ENCODE results near the gene PPP3R1.

PPP3R1 gene

DNA sequence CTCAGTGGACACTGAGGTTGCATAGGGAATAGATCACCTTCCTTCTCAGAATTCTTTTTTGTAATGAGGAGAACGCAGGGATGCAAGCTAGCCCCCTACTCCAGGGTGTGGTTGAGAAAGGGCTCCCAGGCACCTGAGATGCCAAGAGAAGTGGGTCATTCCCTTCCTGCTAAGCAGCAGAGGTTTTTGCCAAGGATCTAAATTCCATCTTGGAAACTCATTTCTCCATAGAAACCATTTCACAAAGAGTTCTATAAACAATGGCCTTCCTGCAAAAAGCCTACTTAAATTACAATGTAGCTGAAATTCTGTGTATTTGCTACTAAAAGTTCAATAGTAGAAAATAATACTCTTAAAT lies 3.7 kb upstream of the PPP3R1 start:
- DNase-seq, result no peak

DNA sequence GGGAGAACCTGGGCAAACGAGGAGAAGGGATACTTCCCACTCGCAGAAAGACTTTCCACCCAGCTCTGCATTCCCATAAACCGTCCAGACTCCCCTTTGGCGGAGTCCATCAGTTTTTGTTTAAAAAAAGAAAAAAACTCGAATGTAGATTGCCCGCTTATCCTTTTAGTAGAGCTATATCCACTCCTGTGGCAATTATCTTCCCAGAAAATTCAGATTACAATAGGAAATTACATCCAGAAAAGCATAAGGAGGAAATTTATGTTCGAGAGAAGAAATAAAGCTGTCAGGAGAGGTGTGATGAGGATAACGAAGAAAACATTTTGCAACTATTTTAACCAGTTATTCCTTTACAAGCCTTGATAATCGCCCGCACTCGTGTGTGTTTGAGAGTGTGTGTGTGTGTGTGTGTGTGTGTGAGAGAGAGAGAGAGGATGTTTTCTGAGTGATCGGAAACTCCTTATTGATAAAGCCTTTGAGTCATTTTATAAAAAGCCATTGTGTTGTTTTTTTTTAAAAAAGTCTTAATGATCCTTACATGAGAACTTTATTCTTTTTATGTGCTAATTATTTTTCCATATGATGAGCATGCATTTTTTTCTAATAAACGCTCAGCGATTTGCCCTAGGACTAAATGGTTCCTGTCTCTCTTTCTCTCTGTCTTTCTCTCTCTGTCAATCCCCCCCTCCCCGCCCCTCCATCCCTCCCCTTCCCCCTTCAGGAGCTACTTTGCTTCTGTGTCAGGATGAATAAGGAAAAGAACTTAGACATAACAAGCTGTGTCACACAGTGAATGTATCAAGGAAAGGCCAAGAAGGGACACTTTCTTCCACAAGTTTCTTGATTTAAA lies 1.1 kb upstream of the PPP3R1 start:
- DNase-seq, result peak; percentile 19 to 32

DNA sequence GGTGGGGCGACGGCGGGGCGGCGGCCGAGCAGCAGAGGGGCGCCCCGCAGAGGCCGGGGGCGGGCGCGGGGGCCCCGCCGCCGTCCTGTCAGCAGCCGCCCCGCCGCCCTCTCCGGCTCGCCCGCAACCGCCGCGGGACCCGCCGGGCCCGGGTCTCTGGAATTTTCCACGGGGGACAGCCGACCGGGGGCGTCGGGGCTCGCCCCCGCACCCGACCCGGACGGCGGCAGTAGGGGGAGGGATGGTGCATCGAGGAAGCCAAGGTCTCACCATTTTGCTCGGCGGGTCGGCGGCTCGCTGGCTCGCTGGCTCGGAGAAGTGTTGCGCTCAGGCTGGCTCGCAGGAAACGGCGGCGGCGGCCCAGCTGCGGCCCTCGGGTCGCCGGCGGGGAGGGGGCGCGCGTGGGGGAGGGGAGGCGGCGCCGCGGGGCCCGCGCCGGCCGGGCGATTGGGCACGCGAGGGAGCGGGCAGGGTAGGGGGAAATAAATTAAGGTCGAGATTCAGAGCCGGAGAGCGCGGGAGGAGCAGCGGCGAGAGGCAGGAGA lies 405 bp downstream of the PPP3R1 start:
- DNase-seq, result peak; percentile 41 to 48

DNA sequence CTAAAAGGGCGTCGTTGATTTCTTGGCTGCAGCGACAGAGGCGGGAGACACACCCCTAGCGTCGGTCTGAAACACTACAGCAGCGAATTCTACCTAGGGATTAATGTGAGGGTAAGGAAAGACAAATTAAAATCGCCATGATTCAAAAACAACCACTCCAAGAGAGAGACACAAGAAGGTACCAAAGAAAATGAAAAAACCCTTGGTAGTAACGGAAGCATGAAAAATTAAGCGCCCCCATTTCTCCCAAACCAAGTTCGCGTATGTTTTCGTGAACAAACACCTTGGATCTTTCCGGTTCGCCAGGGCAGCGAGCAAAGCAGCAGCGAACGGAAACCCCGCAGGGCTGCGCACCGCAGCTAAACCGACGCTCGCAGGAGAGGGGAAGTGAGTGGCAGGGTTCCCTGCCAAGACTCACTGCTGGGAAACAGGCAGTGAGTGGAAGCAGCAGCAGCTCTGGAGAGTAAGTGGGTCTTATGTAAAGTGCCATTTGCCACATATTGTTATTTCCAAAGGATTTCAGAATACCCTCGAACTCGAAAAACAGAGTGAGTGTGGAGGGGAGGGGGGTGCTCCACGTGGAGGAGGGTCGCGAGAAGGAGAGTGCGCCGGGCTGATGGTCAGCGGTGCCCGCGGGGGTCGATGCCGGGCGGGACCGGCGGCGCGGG lies 1.0 kb downstream of the PPP3R1 start:
- DNase-seq, result peak; percentile 66 to 75

DNA sequence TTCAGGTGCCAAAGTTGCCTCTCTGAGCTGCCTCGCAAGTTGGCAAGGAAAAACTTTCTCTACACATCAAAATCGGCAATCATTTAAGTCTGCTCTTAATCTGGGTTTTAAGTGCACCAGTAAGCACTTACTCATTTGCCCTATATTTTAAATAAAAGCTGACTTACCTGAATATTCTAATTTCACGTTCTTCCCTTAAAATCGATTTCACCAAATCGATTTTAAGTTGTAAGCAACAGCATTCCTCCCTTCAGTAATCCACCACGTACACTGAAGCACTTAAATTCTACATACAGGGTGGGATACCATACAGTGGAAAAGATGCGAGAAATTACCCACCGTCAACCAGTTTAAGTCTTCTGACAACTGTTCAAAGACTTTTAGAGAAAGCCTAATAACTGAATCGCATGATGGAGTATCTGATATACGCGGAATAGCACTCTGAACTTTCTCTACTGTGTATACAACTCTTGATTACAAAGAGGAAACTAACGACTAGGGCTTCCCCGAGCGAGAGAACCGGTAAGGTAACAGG lies 1.6 kb downstream of the PPP3R1 start:
- no peak for DNase-seq

- no peak for DNase-seq
Measured at GRCh38 chr2:68250196-68250595, 2.1 kb downstream of the PPP3R1 start.

DNA sequence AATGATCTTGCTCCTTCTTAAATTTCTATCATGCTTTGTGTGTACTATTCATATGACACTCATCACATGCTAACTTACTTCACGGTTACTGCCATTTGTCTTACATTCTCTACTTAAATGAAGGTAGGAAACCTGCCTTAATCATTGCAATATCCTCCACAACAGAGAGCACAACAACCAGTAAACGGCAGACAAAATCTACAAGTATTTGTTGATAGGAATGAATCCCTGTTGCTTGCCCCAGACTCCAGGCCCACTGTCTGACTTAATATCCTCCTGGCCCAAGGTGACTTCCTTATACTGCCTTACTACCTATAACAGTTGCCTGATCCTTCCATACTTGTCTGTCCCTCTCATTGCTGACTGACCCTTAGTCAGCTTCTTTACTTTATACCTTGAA lies 3.5 kb downstream of the PPP3R1 start:
- no peak for DNase-seq

- DNase-seq, result no peak
Measured at GRCh38 chr2:68248361-68248760, 4.0 kb downstream of the PPP3R1 start.

DNA sequence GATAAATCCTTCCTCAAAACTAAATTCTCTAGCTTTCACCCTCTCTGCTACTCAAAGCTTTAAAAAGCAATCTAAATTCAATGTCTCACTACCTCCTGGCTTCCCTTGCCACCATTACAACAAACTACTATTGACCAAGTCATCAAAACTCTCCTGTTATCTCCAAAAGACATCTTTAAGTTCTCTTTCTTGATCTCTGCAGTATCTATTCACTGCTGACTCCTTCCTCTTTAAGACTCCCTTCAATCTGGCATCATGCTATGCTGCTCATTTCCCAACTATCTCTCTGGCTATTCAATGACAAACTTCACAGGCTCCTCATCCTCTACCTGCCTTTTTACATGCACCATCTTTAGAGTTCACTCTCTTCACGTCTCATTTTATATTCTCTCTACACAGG lies 5.9 kb downstream of the PPP3R1 start:
- no peak for DNase-seq

DNA sequence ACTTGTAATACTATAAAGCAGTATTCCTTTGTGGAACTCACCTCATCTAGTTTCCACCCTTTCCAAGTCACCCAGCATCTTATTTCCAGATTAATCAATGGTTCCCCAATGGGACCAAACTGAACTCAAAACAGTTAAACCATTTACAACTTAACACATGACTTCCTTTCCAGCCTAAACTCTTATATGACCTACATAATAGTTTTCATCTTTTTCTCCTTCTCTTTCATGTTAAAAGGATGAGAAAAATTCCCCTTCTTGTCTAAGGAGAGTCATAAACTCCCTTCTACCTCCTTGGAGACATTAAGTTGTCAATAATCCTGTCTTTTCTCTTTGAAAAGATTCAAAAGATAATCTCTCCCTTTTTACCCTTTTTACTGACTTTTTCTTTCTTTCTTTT lies 6.7 kb downstream of the PPP3R1 start:
- no peak for DNase-seq

- no peak for DNase-seq
Measured at GRCh38 chr2:68245066-68245465, 7.3 kb downstream of the PPP3R1 start.

DNA sequence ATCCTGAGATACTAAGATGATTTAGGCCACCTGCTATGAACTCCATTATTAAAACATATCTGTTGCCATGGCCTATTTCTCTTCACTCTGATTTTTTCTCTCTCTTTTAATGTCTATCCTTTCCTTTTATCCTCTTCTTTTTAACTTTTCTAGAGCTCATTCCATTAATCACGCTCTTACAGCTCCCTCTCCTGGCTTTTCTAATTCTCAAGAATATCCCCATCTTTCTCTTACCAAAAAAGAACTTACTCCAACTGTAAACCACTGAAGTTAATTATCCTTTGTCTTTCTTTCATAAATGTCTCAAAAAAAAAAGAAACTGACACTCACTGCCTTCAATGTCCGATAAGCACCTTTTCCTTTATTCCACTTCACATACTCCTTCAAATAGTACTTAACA lies 7.9 kb downstream of the PPP3R1 start:
- no peak for DNase-seq

DNA sequence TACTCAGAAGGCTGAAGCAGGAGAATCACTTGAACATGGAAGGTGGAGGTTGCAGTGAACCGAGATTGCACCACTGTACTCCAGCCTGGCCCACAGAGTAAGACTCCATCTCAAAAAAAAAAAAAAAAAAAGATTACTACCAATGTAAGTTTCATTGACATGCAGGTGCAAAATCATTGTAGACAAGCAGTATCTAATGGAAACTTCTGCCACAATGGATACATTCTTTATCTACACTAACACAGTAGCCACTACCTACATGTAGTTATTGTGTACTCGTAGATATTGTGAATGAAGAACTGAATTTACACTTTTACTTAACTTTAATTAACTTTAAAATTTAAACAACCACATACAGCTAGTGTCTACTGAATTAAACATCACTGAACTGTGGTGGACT lies 10.6 kb downstream of the PPP3R1 start:
- DNase-seq, result no peak

DNA sequence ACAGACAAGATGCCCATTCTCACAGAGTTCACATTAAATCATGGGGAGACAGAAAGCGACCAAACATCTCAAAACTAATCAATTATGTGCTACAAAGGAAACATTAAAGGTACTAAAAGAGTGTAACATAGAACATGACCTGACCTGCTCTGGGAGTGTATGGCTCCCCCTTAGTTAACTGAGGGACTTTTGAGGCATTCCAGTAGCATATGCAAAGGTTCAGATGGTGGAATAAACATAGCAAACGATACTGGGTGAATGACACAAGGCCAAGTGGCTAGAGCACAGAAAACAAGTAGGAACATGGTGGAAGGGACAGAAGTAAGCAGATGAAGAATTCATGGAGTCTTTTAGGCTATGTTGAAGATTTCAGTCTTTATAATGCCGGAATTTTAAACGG lies 11.9 kb downstream of the PPP3R1 start:
- DNase-seq, result no peak

DNA sequence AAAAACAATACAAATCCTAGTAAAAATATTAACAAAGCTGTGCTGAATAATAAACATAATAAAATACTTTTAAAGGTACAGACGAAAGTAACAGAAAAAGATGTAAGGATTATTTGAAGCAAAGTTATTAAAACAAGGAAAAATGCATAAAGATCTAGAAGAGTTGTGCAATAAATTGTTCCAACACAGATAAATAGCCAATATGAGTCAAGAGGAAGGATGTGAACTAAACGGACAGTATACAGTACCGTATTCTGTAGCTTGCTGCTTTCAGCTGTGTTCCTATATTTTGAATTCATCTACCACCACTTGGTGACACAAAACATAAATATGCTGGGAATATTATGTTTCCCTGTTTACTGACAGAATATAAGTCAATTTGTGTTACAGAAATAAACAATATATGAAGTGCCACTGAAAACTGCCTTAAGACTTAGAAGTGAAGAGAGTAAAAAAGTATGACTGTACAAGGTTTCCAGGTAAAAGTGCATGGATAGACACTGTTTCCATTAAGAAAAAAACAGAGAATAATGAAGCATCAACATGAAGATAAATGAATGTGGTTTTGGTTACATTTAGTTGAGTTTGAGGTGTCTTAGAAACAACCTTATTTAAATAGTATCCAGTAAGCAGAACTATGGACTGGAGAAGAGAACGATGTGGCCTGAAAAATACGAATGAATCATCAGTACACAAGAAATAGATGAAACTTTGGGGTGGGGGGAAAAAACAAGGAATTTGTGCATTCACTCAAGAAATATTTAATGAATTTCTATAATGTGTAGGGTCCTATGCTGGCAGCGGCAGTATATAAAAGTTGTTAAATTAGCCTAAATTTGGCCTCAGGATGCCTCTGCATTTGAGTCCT lies 13.1 kb downstream of the PPP3R1 start:
- DNase-seq, result no peak

DNA sequence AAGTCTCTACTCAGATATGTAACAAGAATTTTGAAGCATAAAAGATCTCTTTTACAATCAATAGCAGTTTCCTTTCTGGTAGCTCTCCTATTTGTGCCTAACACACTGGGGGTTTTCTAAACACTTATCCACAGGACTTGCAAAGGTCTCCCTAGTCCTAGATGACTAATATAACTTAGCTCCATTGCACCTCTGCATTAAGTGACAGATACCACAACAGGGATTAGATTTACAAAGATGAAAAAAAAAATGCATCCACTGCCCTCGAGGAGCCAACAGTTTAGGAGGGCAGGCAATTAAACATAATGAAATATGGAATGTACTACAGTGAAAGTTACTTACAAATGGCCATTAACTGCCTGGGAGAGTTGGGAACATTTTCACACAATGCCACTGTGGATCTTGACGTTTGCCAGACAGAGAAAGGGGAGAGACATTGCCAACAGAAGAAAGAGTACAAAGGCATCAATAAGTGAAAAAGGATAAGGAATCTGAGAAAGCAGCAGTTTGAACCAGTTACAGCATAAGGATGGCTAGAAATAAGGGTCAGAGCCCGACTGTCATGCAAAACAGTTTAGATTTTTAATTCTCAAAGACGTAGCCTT lies 14.3 kb downstream of the PPP3R1 start:
- no peak for DNase-seq

DNA sequence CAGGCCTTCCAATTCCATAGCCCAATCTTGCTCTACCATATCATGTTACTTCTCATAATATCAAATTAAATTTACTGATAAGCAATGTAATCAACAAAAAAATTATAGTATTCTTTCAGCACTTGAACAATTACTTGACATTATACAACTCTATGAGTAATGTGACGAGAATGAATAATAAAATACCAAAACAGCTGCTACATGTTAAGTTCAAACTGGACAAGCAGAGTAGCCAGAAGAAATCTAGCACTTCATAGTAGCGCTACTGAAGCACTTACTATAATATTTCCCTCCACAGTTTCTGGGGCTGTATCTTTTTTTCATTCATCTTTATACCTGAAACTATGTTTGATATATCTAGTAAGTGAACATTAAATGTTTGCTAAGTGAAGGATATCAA lies 14.9 kb downstream of the PPP3R1 start:
- no peak for DNase-seq

GRCh38 chr2:68236876-68237275 lies 15.5 kb downstream of the PPP3R1 start:
- DNase-seq, result no peak

DNA sequence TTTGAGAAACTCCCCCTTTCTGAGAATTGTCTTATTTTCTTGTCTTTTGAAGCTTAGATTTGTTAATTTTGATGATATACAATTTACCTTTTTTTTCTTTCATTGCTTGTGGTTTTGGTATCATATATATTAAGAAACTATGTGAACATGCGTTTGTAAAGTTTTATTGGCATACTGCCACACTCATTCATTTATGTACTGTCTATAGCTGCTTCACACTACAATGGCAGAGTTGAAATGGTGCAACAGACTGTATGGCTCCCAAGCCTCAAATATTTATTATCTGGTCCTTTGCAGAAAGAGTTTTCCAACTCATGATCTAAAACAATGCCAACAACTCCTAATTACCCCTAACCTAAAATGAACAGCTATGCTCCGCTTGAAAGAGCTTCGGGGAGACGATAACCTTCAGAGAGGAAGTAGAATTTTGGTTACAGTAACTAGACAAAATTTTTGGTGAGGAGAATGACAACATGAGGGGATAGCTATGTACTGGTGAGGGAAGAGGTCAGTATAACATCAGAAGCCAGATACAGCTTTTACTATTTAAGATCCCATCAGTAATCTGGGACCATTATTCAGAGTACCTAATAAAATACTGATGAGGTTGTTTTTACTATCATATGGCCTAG lies 16.1 kb downstream of the PPP3R1 start:
- DNase-seq, result no peak

GRCh38 chr2:68235090-68235489 lies 17.2 kb downstream of the PPP3R1 start:
- no peak for DNase-seq

- no peak for DNase-seq
Measured at GRCh38 chr2:68234405-68234804, 17.9 kb downstream of the PPP3R1 start.

DNA sequence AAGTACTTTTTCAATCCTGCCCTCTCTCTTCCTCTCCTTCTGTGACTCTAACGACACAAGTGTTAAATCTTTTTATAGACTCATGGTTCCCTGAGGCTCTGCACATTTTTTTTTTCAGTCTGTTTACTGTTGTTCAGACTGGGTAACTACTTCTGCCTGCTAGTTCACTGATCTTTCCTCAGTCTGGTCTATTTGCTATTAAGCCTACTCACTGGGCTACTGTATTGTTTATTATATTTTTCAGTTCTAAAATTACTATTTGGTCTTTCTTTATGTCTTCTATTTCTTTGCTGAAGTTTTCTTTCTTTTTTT lies 21.3 kb downstream of the PPP3R1 start:
- DNase-seq, result no peak

All from activated CD4-positive, alpha-beta T cell treated with anti-CD3 and anti-CD28 coated beads, Interleukin-2, amount 50 U/mL, for 48 hours (primary cell).